HUES6 (cell line): Measurements from ENCODE around the gene PCDHGB4.
A peak's percentile ranks its signal among the peaks of the same experiment; 100 is the strongest.

Source experiments
- H3K27ac ChIP-seq: 2 replicates; pipeline ENCODE4 v1.7.0; 2013; ENCODE audit warnings: low read depth, mild to moderate bottlenecking, low read length, inconsistent platforms
- H3K27me3 ChIP-seq: 2 replicates; pipeline ENCODE4 v1.6.1; 2013; ENCODE audit warnings: low read length; ENCODE audit not compliant: control insufficient read depth, insufficient read depth
- H3K36me3 ChIP-seq: 2 replicates; pipeline ENCODE4 v1.6.1; 2013; ENCODE audit warnings: low read length; ENCODE audit not compliant: control insufficient read depth, insufficient read depth
- H3K4me1 ChIP-seq: 2 replicates; pipeline ENCODE4 v1.6.1; 2013; ENCODE audit warnings: low read length; ENCODE audit not compliant: control insufficient read depth, insufficient read depth
- H3K4me3 ChIP-seq: 2 replicates; pipeline ENCODE4 v1.5.1; 2013; ENCODE audit warnings: low read depth, low read length
- H3K9ac ChIP-seq: one replicate; pipeline ENCODE4 v1.6.1; 2013; ENCODE audit warnings: mild to moderate bottlenecking, low read length
- H3K9me3 ChIP-seq: 2 replicates; pipeline ENCODE4 v1.6.1; 2013; ENCODE audit warnings: low read depth, low read length; ENCODE audit not compliant: control insufficient read depth, insufficient read depth

The PCDHGB4 gene

GRCh38 chr5:141354900-141355469, 32.5 kb upstream of the PCDHGB4 start, which contains the start of gene PCDHGA4:
PCDHGA4 (plus strand) TSS chr5:141355021; CDS start chr5:141355108, 87 bp downstream.
- Histone ChIP-seq H3K27me3 (no peaks in the 10 kb centered on the region), H3K9ac (no peak within 1 kb of the TSS), H3K9me3 (peaks cover 48% of the 10 kb centered on the region), H3K36me3 (no peaks in the 10 kb centered on the region), H3K27ac (no peak within 1 kb of the TSS), H3K4me1 (no peaks in the 10 kb centered on the region), H3K4me3 (no peak within 1 kb of the TSS)

GRCh38 chr5:141355641-141356040, 31.9 kb upstream of the PCDHGB4 start:
- no peaks in the 10 kb centered on the region for H3K4me1 ChIP-seq
- no peaks in the 10 kb centered on the region for H3K36me3 ChIP-seq
- no peak overlapping the region for H3K4me3 ChIP-seq
- peaks cover 45% of the 10 kb centered on the region for H3K9me3 ChIP-seq
- no peak overlapping the region for H3K9ac ChIP-seq
- H3K27me3 ChIP-seq: no peaks in the 10 kb centered on the region
- H3K27ac ChIP-seq: no peak overlapping the region

DNA sequence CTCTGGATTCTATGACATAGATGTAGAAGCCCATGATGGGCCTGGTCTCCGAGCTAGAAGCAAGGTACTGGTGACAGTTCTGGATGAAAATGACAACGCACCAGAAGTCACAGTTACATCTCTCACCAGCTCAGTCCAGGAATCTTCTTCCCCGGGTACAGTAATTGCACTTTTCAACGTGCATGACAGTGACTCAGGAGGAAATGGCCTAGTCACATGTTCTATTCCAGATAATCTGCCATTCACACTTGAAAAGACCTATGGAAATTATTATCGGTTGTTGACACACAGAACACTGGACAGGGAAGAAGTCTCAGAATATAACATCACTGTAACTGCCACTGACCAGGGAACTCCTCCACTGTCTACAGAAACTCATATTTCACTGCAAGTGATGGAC, 31.4 kb upstream of the PCDHGB4 start:
- Histone ChIP-seq H3K27ac (no peak overlapping the region), H3K27me3 (no peaks in the 10 kb centered on the region), H3K36me3 (no peaks in the 10 kb centered on the region), H3K4me3 (no peak overlapping the region), H3K9ac (no peak overlapping the region), H3K4me1 (no peaks in the 10 kb centered on the region), H3K9me3 (peaks cover 45% of the 10 kb centered on the region)

GRCh38 chr5:141356950-141357349, 30.5 kb upstream of the PCDHGB4 start:
- Histone ChIP-seq H3K9ac (no peak overlapping the region), H3K27ac (no peak overlapping the region), H3K4me1 (no peaks in the 10 kb centered on the region), H3K9me3 (peaks cover 45% of the 10 kb centered on the region), H3K36me3 (no peaks in the 10 kb centered on the region), H3K4me3 (no peak overlapping the region), H3K27me3 (no peaks in the 10 kb centered on the region)

GRCh38 chr5:141359790-141360426, 27.6 kb upstream of the PCDHGB4 start, which contains the start of gene PCDHGB2:
PCDHGB2 (plus strand) TSS chr5:141359994; CDS start chr5:141360136, 142 bp downstream.
- no peak within 1 kb of the TSS for H3K9ac ChIP-seq
- H3K9me3 ChIP-seq: peaks cover 59% of the 10 kb centered on the region
- H3K27ac ChIP-seq: no peak within 1 kb of the TSS
- H3K4me1 ChIP-seq: no peaks in the 10 kb centered on the region
- H3K4me3 ChIP-seq: peak within 1 kb of the TSS; percentile 31
- no peaks in the 10 kb centered on the region for H3K27me3 ChIP-seq
- no peaks in the 10 kb centered on the region for H3K36me3 ChIP-seq

DNA sequence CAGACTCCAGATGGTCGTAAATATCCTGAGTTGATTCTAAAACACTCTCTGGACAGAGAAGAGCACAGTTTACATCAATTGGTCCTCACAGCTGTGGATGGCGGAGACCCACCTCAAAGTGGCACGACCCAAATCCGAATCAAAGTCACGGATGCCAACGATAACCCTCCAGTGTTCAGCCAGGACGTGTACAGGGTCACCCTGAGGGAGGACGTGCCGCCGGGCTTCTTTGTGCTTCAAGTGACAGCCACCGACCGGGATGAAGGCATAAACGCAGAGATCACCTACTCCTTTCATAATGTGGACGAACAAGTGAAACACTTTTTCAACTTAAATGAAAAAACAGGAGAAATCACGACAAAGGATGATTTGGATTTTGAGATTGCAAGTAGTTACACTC, 26.8 kb upstream of the PCDHGB4 start:
- Histone ChIP-seq H3K9ac (no peak overlapping the region), H3K27me3 (no peaks in the 10 kb centered on the region), H3K4me1 (no peaks in the 10 kb centered on the region), H3K27ac (no peak overlapping the region), H3K36me3 (no peaks in the 10 kb centered on the region; the same call in 1 of the 2 replicates), H3K9me3 (peaks cover 60% of the 10 kb centered on the region), H3K4me3 (no peak overlapping the region)

DNA sequence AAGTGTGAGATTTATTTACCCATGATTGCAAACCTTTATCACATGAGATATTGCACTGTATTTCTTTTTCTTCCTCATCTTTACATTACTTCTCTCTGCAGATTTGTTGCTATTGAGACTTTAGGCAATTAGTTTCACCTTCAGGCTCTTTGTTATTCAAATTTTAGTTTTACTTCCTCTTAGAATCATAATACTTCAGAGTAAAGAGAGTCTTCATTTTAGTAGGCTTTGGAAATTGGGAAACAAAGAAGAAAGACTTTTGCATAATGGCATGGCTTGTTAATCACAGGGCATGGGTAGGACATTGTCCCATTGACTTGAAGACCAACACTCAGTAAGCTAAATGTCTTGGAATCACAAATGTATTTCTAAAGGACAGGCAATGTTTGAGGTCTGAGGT, 24.8 kb upstream of the PCDHGB4 start:
- H3K4me3 ChIP-seq: peak overlapping the region; percentile 5
- no peaks in the 10 kb centered on the region; the same call in 1 of the 2 replicates for H3K36me3 ChIP-seq
- H3K27me3 ChIP-seq: no peaks in the 10 kb centered on the region
- H3K9me3 ChIP-seq: peaks cover 54% of the 10 kb centered on the region
- no peaks in the 10 kb centered on the region for H3K4me1 ChIP-seq
- peak overlapping the region; percentile 26; the same call in 1 of the 2 replicates for H3K27ac ChIP-seq
- no peak overlapping the region for H3K9ac ChIP-seq

- no peak within 1 kb of the TSS for H3K9ac ChIP-seq
- H3K4me3 ChIP-seq: peak within 1 kb of the TSS; percentile 5; the same call in 1 of the 2 replicates
- no peaks in the 10 kb centered on the region; the same call in 1 of the 2 replicates for H3K36me3 ChIP-seq
- H3K9me3 ChIP-seq: peaks cover 57% of the 10 kb centered on the region
- H3K27me3 ChIP-seq: no peaks in the 10 kb centered on the region
- H3K4me1 ChIP-seq: no peaks in the 10 kb centered on the region
- H3K27ac ChIP-seq: no peak within 1 kb of the TSS
Observed at GRCh38 chr5:141363952-141364660, 23.4 kb upstream of the PCDHGB4 start, which contains the start of gene PCDHGA5. PCDHGA5 (plus strand) TSS chr5:141364162; CDS start chr5:141364331, 169 bp downstream.

- Histone ChIP-seq H3K4me3 (no peak overlapping the region), H3K4me1 (no peaks in the 10 kb centered on the region), H3K9ac (no peak overlapping the region), H3K27me3 (no peaks in the 10 kb centered on the region), H3K27ac (no peak overlapping the region), H3K36me3 (no peaks in the 10 kb centered on the region; the same call in 1 of the 2 replicates), H3K9me3 (peaks cover 61% of the 10 kb centered on the region)
Observed at GRCh38 chr5:141366016-141366896, 21.2 kb upstream of the PCDHGB4 start.

DNA sequence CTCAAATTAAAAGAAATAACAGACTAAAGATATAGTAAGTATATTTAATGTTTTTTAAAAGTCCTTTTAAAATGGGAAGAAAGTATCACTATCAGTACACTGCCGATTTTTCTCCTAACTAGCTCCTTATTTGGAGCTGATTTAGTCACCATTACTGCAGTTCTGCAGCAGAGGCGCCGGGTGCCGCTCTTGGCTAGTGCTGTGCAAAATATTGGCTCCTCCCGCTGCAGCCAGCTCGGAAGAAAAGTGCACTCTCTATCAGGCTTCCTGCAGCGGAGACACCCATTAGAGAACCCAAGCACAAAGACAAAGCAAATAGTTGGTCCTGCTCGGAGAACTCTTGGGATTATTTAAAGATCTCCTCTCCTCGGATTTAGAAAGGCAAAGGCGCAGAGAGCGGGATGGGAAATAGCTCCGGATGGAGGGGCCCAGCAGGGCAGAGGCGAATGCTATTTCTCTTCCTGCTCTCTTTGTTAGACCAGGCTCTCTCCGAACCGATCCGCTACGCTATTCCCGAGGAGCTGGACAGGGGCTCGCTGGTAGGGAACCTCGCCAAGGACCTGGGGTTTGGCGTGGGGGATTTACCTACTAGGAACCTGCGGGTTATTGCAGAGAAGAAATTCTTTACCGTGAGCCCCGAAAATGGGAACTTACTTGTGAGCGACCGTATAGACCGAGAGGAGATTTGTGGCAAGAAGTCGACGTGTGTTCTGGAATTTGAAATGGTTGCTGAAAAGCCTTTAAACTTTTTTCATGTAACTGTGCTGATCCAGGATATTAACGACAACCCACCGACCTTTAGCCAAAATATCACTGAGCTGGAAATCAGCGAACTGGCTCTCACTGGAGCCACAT, 17.3 kb upstream of the PCDHGB4 start, which contains the start of gene PCDHGB3:
PCDHGB3 (plus strand) TSS at position 249 of the 855 bp plus-strand sequence; CDS start at position 402, 153 bp downstream.
- no peak within 1 kb of the TSS for H3K9ac ChIP-seq
- H3K27ac ChIP-seq: no peak within 1 kb of the TSS
- H3K4me1 ChIP-seq: no peaks in the 10 kb centered on the region
- peak within 1 kb of the TSS; percentile 21 for H3K4me3 ChIP-seq
- no peaks in the 10 kb centered on the region for H3K27me3 ChIP-seq
- H3K36me3 ChIP-seq: no peaks in the 10 kb centered on the region; the same call in 1 of the 2 replicates
- H3K9me3 ChIP-seq: peaks cover 57% of the 10 kb centered on the region
